Neural crest cell (in vitro differentiated cells): ENCODE results near the gene EYA4. TPM values are rescaled to one million over a fixed set of nuclear protein-coding genes. Genes with fewer than 3 reads are reported as not detected.

Experiments
- DNase-seq: peaks from one replicate; pipeline ENCODE4 v3.0.0; 2021; ENCODE audit warnings: low read depth, mixed read lengths, low spot score
- H3K27ac Mint-ChIP-seq: one replicate; pipeline ENCODE4 v1.8.0; 2021; ENCODE audit warnings: mild to moderate bottlenecking, mixed read lengths; ENCODE audit not compliant: unreplicated experiment
- H3K27me3 Mint-ChIP-seq: 2 replicates; pipeline ENCODE4 v1.8.0; 2021; ENCODE audit warnings: low read depth, mild to moderate bottlenecking, mixed read lengths
- H3K36me3 Mint-ChIP-seq: 2 replicates; pipeline ENCODE4 v1.8.0; 2021; ENCODE audit warnings: low read depth, mild to moderate bottlenecking, mixed read lengths
- H3K4me1 Mint-ChIP-seq: 2 replicates; pipeline ENCODE4 v1.8.0; 2021; ENCODE audit warnings: mixed read lengths
- H3K4me3 Mint-ChIP-seq: one replicate; pipeline ENCODE4 v1.8.0; 2021; ENCODE audit warnings: mild to moderate bottlenecking, mixed read lengths
- H3K9me3 Mint-ChIP-seq: 2 replicates; pipeline ENCODE4 v1.8.0; 2021; ENCODE audit warnings: mixed read lengths
- CTCF ChIP-seq: fragments of 200-600 bp; sonication (generic); conservative IDR thresholded peaks from 2 replicates; pipeline ENCODE4 v1.5.0; 2021; ENCODE audit warnings: antibody characterized with exemption, mild to moderate bottlenecking
- total RNA-seq: library from RNA; stranded (reverse); gene quantifications from 2 replicates; pipeline ENCODE4 v1.2.1, GENCODE V29; 2021

The EYA4 gene
- total RNA-seq, 1 donor from 2014 or later = 1.6 TPM

GRCh38 chr6:133214267-133214666 lies 26.9 kb upstream of the EYA4 start:
- Mint-ChIP-seq H3K36me3 (no peaks in the 10 kb centered on the region), H3K4me1 (no peaks in the 10 kb centered on the region), H3K4me3 (no peak overlapping the region), H3K27me3 (no peaks in the 10 kb centered on the region), H3K27ac (no peak overlapping the region), H3K9me3 (peaks cover 6% of the 10 kb centered on the region)
- DNase-seq = no peak
- no peak for TF ChIP-seq CTCF

GRCh38 chr6:133218852-133219251 lies 22.3 kb upstream of the EYA4 start:
- Mint-ChIP-seq H3K9me3 (peaks cover 6% of the 10 kb centered on the region), H3K36me3 (no peaks in the 10 kb centered on the region), H3K27me3 (no peaks in the 10 kb centered on the region), H3K4me1 (no peaks in the 10 kb centered on the region), H3K27ac (no peak overlapping the region), H3K4me3 (no peak overlapping the region)
- no peak for TF ChIP-seq CTCF
- DNase-seq = no peak

- no peak for TF ChIP-seq CTCF
- DNase-seq = no peak
- Mint-ChIP-seq H3K4me1 (no peaks in the 10 kb centered on the region), H3K4me3 (no peak overlapping the region), H3K27ac (no peak overlapping the region), H3K36me3 (no peaks in the 10 kb centered on the region), H3K9me3 (peaks cover 3% of the 10 kb centered on the region), H3K27me3 (no peaks in the 10 kb centered on the region)
Measured at GRCh38 chr6:133223452-133224029, 17.6 kb upstream of the EYA4 start.

GRCh38 chr6:133225560-133225959 lies 15.6 kb upstream of the EYA4 start:
- Mint-ChIP-seq H3K4me1 (no peaks in the 10 kb centered on the region), H3K36me3 (no peaks in the 10 kb centered on the region), H3K27ac (no peak overlapping the region), H3K27me3 (no peaks in the 10 kb centered on the region), H3K4me3 (no peak overlapping the region), H3K9me3 (no peaks in the 10 kb centered on the region)
- TF ChIP-seq CTCF = no peak
- no peak for DNase-seq

GRCh38 chr6:133227344-133227743 lies 13.8 kb upstream of the EYA4 start:
- no peak for TF ChIP-seq CTCF
- Mint-ChIP-seq H3K27ac (no peak overlapping the region), H3K4me3 (no peak overlapping the region), H3K4me1 (no peaks in the 10 kb centered on the region), H3K27me3 (no peaks in the 10 kb centered on the region), H3K9me3 (peaks cover 2% of the 10 kb centered on the region), H3K36me3 (no peaks in the 10 kb centered on the region)
- no peak for DNase-seq
